Sigmoid colon (tissue), 4 donors: ENCODE measurements around the gene HLA-DQA1.
"Not testable (repeated sequence)": the region's sequence is repeated elsewhere in the genome, so short reads cannot be mapped to it uniquely, and the experiment has no call there.

Experiments used
- CTCF ChIP-seq, 4 experiments: fragments of 450-650 bp in 3 of 4; fragments of 200-600 bp in 1 of 4; IDR thresholded peaks; one replicate each; pipeline ENCODE4 v1.5.1; 2016 to 2019; ENCODE audit warnings: antibody characterized with exemption in 4 of 4, mild to moderate bottlenecking in 3 of 4, moderate library complexity in 2 of 4
- EP300 ChIP-seq, 4 donors: sonication (generic); formaldehyde crosslinking; IDR thresholded peaks; one replicate each; pipeline ENCODE4 v1.6.1; 2017; ENCODE audit warnings: antibody characterized with exemption in 4 of 4
- POLR2A ChIP-seq, 2 donors: fragments of 450-650 bp; IDR thresholded peaks; one replicate each; pipeline ENCODE4 v1.6.1; 2016; ENCODE audit warnings: antibody characterized with exemption in 2 of 2, mild to moderate bottlenecking in 2 of 2, moderate library complexity in 2 of 2
- POLR2AphosphoS5 ChIP-seq, 4 donors: sonication (generic); formaldehyde crosslinking; IDR thresholded peaks; one replicate each; pipeline ENCODE4 v1.6.1; 2017; ENCODE audit warnings: antibody characterized with exemption in 4 of 4

- TF ChIP-seq POLR2AphosphoS5, CTCF, POLR2A, EP300 (IDR thresholded peaks at IDR 0.05): not testable (repeated sequence)
Observed at GRCh38 chr6:32629793-32630192, 7.4 kb upstream of the HLA-DQA1 start.
